HCT116 (cell line): ENCODE results near the gene CDH16. TPM values are rescaled to one million over a fixed set of nuclear protein-coding genes. Genes with fewer than 3 reads are reported as not detected.

Experiments used
- ATAC-seq: fragments of 200-7000 bp; cut with Tn5 transposase; 2 replicates; pipeline ENCODE4 v1.9.1; 2020; ENCODE audit warnings: mild to moderate bottlenecking, moderate library complexity
- BruUV-seq: library from RNA; stranded (reverse); fragments of 400-500 nt; replicated peaks from 2 replicates; lab custom pipeline; 2021; lab: Mats Ljungman, UMichigan
- CTCF ChIA-PET: fragments of 300-600 bp; sonication (Branson Sonifier 250); formaldehyde crosslinking; loops from one replicate; lab custom pipeline; 2021; ENCODE audit warnings: antibody characterized with exemption; lab: Charles Lee
- POLR2A ChIA-PET: fragments of 300-600, 350-600 bp; sonication (Branson Sonifier 250); formaldehyde crosslinking; loops from one replicate; lab custom pipeline; 2021; ENCODE audit warnings: antibody characterized with exemption; lab: Charles Lee
- RAD21 ChIA-PET, 2 experiments: fragments of 300-600 bp; sonication (Branson Sonifier 250); formaldehyde crosslinking; loops; one replicate each; lab custom pipeline; 2023; ENCODE audit warnings: low total read pairs in 2 of 2; ENCODE audit not compliant: uncharacterized antibody in 2 of 2, unreplicated experiment in 2 of 2, low non-redundant PET in 1 of 2; lab: Charles Lee
- DNase-seq: peaks from one replicate; pipeline ENCODE4 v3.0.0-alpha.2; 2010; ENCODE audit warnings: low read depth, low spot score
- H2AFZ ChIP-seq: fragments of 200-600 bp; shearing (Covaris generic), sonication (generic); 2 replicates; pipeline ENCODE4 v1.6.1; 2017; ENCODE audit warnings: low read depth, mixed run types, mixed read lengths, antibody characterized with exemption, low read length; ENCODE audit not compliant: poor library complexity, severe bottlenecking
- H3K27ac ChIP-seq: 2 replicates; pipeline ENCODE4 v1.5.1; 2012; ENCODE audit warnings: low read depth, low read length
- H3K27me3 ChIP-seq: fragments of 200-600 bp; sonication (generic); 2 replicates; pipeline ENCODE4 v1.6.1; 2016; ENCODE audit warnings: mixed run types, low read length, mixed read lengths; ENCODE audit not compliant: insufficient read depth
- H3K36me3 ChIP-seq, 2 experiments: fragments of 200-500 bp in 1 of 2; fragments of 200-600 bp in 1 of 2; sonication (Bioruptor generic) in 1 of 2; sonication (generic) in 1 of 2; 2 replicates each; pipeline versions ENCODE4 v1.5.1 to v1.6.1; 2014 to 2016; ENCODE audit warnings: low read length in 2 of 2, inconsistent platforms in 1 of 2, mixed read lengths in 1 of 2, mixed run types in 1 of 2; ENCODE audit not compliant: insufficient read depth in 2 of 2, control insufficient read depth in 1 of 2
- H3K4me1 ChIP-seq, 2 experiments: fragments of 200-600 bp in 1 of 2; sonication (generic) in 1 of 2; 2 replicates each; pipeline versions ENCODE4 v1.5.1 to v1.6.1; 2012 to 2017; ENCODE audit warnings: low read length in 2 of 2, inconsistent platforms in 1 of 2, mild to moderate bottlenecking in 1 of 2, mixed read lengths in 1 of 2, mixed run types in 1 of 2, moderate library complexity in 1 of 2; ENCODE audit not compliant: insufficient read depth in 2 of 2, control insufficient read depth in 1 of 2
- H3K4me2 ChIP-seq: fragments of 200-600 bp; sonication (generic); 2 replicates; pipeline ENCODE4 v1.6.1; 2017; ENCODE audit warnings: mixed run types, low read length, mixed read lengths
- H3K4me3 ChIP-seq, 2 experiments: fragments of 200-600 bp in 1 of 2; sonication (generic) in 1 of 2; replicated peaks in 1 of 2; 2 replicates each; pipeline ENCODE4 v1.5.1; 2011 to 2016; ENCODE audit warnings: low read length in 2 of 2, control low read depth in 1 of 2, low read depth in 1 of 2, mild to moderate bottlenecking in 1 of 2, mixed read lengths in 1 of 2, mixed run types in 1 of 2
- H3K79me2 ChIP-seq: fragments of 200-600 bp; sonication (generic); 2 replicates; pipeline ENCODE4 v1.6.1; 2017; ENCODE audit warnings: mild to moderate bottlenecking, mixed run types, low read length, moderate library complexity, mixed read lengths; ENCODE audit not compliant: insufficient read depth
- H3K9ac ChIP-seq: fragments of 200-600 bp; sonication (generic); 2 replicates; pipeline ENCODE4 v1.6.1; 2016; ENCODE audit warnings: low read length, mixed read lengths
- H3K9me2 ChIP-seq: fragments of 200-600 bp; sonication (generic), shearing (Covaris generic); 2 replicates; pipeline ENCODE4 v1.6.1; 2017; ENCODE audit warnings: mixed run types, mild to moderate bottlenecking, moderate library complexity; ENCODE audit not compliant: insufficient read depth
- H3K9me3 ChIP-seq, 2 experiments: fragments of 200-500 bp in 1 of 2; fragments of 200-600 bp in 1 of 2; sonication (Bioruptor generic) in 1 of 2; sonication (generic) in 1 of 2; 2 replicates each; pipeline ENCODE4 v1.6.1; 2014 to 2017; ENCODE audit warnings: low read length in 2 of 2, mixed read lengths in 2 of 2, inconsistent platforms in 1 of 2, low read depth in 1 of 2, mild to moderate bottlenecking in 1 of 2, mixed run types in 1 of 2, moderate library complexity in 1 of 2; ENCODE audit not compliant: control insufficient read depth in 1 of 2, insufficient read depth in 1 of 2
- H4K20me1 ChIP-seq: fragments of 200-600 bp; sonication (generic), shearing (Covaris generic); 2 replicates; pipeline ENCODE4 v1.6.1; 2017; ENCODE audit warnings: mixed run types, mild to moderate bottlenecking, moderate library complexity; ENCODE audit not compliant: insufficient read depth
- CBX3 ChIP-seq: IDR thresholded peaks from 2 replicates; pipeline ENCODE4 v1.6.1; 2012; ENCODE audit warnings: low read depth
- CEBPB ChIP-seq: IDR thresholded peaks from 2 replicates; pipeline ENCODE4 v1.6.1; 2012; ENCODE audit warnings: low read depth
- EGR1 ChIP-seq: IDR thresholded peaks from 2 replicates; pipeline ENCODE4 v1.6.1; 2012; ENCODE audit warnings: low read depth
- POLR2AphosphoS5 ChIP-seq: IDR thresholded peaks from 2 replicates; pipeline ENCODE4 v1.6.1; 2011; ENCODE audit warnings: mild to moderate bottlenecking, low read depth, low read length, moderate library complexity
- SP1 ChIP-seq: IDR thresholded peaks from 2 replicates; pipeline ENCODE4 v1.6.1; 2012; ENCODE audit warnings: low read depth
- TCF7L2 ChIP-seq: IDR thresholded peaks from 2 replicates; pipeline ENCODE4 v1.7.0; 2011; ENCODE audit warnings: borderline replicate concordance, inconsistent platforms; ENCODE audit not compliant: insufficient read depth, insufficient read length; ENCODE audit errors: extremely low read depth
- YY1 ChIP-seq: IDR thresholded peaks from 2 replicates; pipeline ENCODE4 v1.6.1; 2011; ENCODE audit warnings: low read length, low read depth, moderate library complexity, mild to moderate bottlenecking; ENCODE audit not compliant: insufficient replicate concordance; ENCODE audit errors: extremely low read depth
- ZFX ChIP-seq: fragments of 450-650 bp; IDR thresholded peaks from 2 replicates; pipeline ENCODE4 v1.6.1; 2017
- intact Hi-C: fragments of 100-400 bp; cut with micrococcal nuclease; formaldehyde crosslinking; loops from 2 replicates; pipeline ENCODE4 v1.10.0; 2022
- total RNA-seq: library from RNA; stranded (reverse); gene quantifications from one replicate; pipeline ENCODE4 v1.2.1, GENCODE V29; 2021; ENCODE audit not compliant: unreplicated experiment
- TF ChIP-seq, protein P1 (sequence below), 3 experiments: fragments of 200-600 bp in 1 of 3; sonication (generic) in 1 of 3; IDR thresholded peaks in 2 of 3; conservative IDR thresholded peaks in 1 of 3; 2 replicates each; pipeline ENCODE4 v1.5.1; 2012 to 2017; ENCODE audit warnings: low read depth in 2 of 3, low read length in 2 of 3, antibody characterized with exemption in 1 of 3, borderline replicate concordance in 1 of 3, control low read depth in 1 of 3, mild to moderate bottlenecking in 1 of 3, mixed read lengths in 1 of 3, mixed run types in 1 of 3, moderate library complexity in 1 of 3; ENCODE audit not compliant: insufficient read depth in 1 of 3
- TF ChIP-seq, protein P2 (sequence below): IDR thresholded peaks from 2 replicates; pipeline ENCODE4 v1.6.1; 2012; ENCODE audit warnings: low read depth
- TF ChIP-seq, protein P3 (sequence below): IDR thresholded peaks from 2 replicates; pipeline ENCODE4 v1.6.1; 2012
- TF ChIP-seq, protein P4 (sequence below): IDR thresholded peaks from 2 replicates; pipeline ENCODE4 v1.6.1; 2012

The CDH16 gene
- total RNA-seq, 1 experiment from 2014 or later: not detected

DNA sequence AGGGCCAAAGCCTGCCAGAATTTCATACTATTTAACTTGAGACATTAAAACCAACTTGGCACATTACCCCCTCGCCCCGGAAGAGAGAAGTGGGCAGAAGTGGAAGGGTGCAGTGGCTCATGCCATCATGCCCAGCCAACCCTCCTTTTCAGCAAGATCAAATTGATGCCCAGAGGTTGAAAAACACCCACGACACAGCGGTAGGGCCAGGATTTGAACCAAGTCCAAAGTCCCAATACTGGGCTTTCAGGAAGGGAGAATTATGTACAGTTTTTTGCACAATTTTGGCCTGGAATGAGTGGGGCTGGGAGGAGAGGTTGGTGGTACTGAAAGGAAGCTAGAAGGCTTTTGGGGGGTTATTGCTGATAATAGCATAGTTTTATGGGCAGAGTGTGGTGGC lies 27.3 kb downstream of the CDH16 start:
- Histone ChIP-seq H3K4me2 (no peak overlapping the region), H2AFZ (no peak overlapping the region), H3K4me3 (no peak overlapping the region), H3K27me3 (no peaks in the 10 kb centered on the region), H3K36me3 (peaks cover 0 to 4% of the 10 kb centered on the region in 2 experiments; a peak in 2 of 4 replicates), H3K9ac (no peak overlapping the region), H3K9me2 (no peaks in the 10 kb centered on the region), H3K9me3 (no peaks in the 10 kb centered on the region), H4K20me1 (no peaks in the 10 kb centered on the region), H3K79me2 (no peaks in the 10 kb centered on the region; the same call in 1 of the 2 replicates), H3K4me1 (peaks cover 0 to 7% of the 10 kb centered on the region in 2 experiments; a peak in 1 of 4 replicates), H3K27ac (no peak overlapping the region)
- ChIA-PET RAD21 (no interaction called here), CTCF (interaction anchor here (1.0 to 1.7 kb wide), 2 partner anchors 11 to 23 kb away, joined by 3 to 5 read pairs; partner anchors contain the start of gene PDP2), POLR2A (no interaction called here)
- intact Hi-C loops: loop anchor here (10.0 kb wide), 1 partner anchor 213 kb away; the partner anchor contains the start of gene PHAF1
- DNase-seq: no peak
- no peak for ATAC-seq
- TF ChIP-seq TCF7L2 (no peak), YY1 (no peak), CEBPB (no peak), EGR1 (no peak), POLR2AphosphoS5 (no peak), SP1 (no peak), ZFX (no peak), CBX3 (no peak)
- TF ChIP-seq, protein P1, sequence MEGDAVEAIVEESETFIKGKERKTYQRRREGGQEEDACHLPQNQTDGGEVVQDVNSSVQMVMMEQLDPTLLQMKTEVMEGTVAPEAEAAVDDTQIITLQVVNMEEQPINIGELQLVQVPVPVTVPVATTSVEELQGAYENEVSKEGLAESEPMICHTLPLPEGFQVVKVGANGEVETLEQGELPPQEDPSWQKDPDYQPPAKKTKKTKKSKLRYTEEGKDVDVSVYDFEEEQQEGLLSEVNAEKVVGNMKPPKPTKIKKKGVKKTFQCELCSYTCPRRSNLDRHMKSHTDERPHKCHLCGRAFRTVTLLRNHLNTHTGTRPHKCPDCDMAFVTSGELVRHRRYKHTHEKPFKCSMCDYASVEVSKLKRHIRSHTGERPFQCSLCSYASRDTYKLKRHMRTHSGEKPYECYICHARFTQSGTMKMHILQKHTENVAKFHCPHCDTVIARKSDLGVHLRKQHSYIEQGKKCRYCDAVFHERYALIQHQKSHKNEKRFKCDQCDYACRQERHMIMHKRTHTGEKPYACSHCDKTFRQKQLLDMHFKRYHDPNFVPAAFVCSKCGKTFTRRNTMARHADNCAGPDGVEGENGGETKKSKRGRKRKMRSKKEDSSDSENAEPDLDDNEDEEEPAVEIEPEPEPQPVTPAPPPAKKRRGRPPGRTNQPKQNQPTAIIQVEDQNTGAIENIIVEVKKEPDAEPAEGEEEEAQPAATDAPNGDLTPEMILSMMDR (IDR thresholded peaks at IDR 0.05 in 2 of 3, conservative IDR thresholded peaks at IDR 0.05 in 1 of 3; ENCODE audit: borderline replicate concordance in 1 of 3, insufficient read depth in 1 of 3, low read depth in 2 of 3, low read length in 2 of 3): no peak
- TF ChIP-seq, protein P2, sequence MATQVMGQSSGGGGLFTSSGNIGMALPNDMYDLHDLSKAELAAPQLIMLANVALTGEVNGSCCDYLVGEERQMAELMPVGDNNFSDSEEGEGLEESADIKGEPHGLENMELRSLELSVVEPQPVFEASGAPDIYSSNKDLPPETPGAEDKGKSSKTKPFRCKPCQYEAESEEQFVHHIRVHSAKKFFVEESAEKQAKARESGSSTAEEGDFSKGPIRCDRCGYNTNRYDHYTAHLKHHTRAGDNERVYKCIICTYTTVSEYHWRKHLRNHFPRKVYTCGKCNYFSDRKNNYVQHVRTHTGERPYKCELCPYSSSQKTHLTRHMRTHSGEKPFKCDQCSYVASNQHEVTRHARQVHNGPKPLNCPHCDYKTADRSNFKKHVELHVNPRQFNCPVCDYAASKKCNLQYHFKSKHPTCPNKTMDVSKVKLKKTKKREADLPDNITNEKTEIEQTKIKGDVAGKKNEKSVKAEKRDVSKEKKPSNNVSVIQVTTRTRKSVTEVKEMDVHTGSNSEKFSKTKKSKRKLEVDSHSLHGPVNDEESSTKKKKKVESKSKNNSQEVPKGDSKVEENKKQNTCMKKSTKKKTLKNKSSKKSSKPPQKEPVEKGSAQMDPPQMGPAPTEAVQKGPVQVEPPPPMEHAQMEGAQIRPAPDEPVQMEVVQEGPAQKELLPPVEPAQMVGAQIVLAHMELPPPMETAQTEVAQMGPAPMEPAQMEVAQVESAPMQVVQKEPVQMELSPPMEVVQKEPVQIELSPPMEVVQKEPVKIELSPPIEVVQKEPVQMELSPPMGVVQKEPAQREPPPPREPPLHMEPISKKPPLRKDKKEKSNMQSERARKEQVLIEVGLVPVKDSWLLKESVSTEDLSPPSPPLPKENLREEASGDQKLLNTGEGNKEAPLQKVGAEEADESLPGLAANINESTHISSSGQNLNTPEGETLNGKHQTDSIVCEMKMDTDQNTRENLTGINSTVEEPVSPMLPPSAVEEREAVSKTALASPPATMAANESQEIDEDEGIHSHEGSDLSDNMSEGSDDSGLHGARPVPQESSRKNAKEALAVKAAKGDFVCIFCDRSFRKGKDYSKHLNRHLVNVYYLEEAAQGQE: no peak
- TF ChIP-seq, protein P3, sequence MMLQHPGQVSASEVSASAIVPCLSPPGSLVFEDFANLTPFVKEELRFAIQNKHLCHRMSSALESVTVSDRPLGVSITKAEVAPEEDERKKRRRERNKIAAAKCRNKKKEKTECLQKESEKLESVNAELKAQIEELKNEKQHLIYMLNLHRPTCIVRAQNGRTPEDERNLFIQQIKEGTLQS: no peak
- TF ChIP-seq, protein P4, sequence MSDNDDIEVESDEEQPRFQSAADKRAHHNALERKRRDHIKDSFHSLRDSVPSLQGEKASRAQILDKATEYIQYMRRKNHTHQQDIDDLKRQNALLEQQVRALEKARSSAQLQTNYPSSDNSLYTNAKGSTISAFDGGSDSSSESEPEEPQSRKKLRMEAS: no peak
- no TSS peak for BruUV-seq
